ENCODE data around the gene TSC22D3.
A peak's percentile ranks its signal among the peaks of the same experiment; 100 is the strongest.
"Not testable (repeated sequence)": the region's sequence is repeated elsewhere in the genome, so short reads cannot be mapped to it uniquely, and the experiment has no call there.

TSC22D3 gene

GRCh38 chrX:107676559-107677378 lies 98.8 kb downstream of the TSC22D3 start:
- no peak for DNase-seq

GRCh38 chrX:107675823-107676555 lies 99.6 kb downstream of the TSC22D3 start:
- DNase-seq, result no peak

GRCh38 chrX:107675365-107675654 lies 100.3 kb downstream of the TSC22D3 start:
- no peak for DNase-seq

- DNase-seq, result no peak
These were observed 100.9 kb downstream of the TSC22D3 start for GRCh38 chrX:107674480-107675364.

GRCh38 chrX:107673933-107674479 lies 101.6 kb downstream of the TSC22D3 start:
- DNase-seq, result no peak

- DNase-seq, result no peak
These were observed 102.2 kb downstream of the TSC22D3 start for GRCh38 chrX:107673431-107673830.

GRCh38 chrX:107672955-107673378 lies 102.6 kb downstream of the TSC22D3 start:
- peak; percentile 11 for DNase-seq

GRCh38 chrX:107671256-107671655 lies 104.3 kb downstream of the TSC22D3 start:
- DNase-seq, result not testable (repeated sequence)

GRCh38 chrX:107669885-107670628 lies 105.5 kb downstream of the TSC22D3 start:
- DNase-seq, result no peak

GRCh38 chrX:107669261-107669660 lies 106.3 kb downstream of the TSC22D3 start:
- DNase-seq, result no peak

GRCh38 chrX:107668710-107669109 lies 106.9 kb downstream of the TSC22D3 start:
- not testable (repeated sequence) for DNase-seq

- DNase-seq, result no peak
These were observed 108.2 kb downstream of the TSC22D3 start for GRCh38 chrX:107667426-107667825.

GRCh38 chrX:107666931-107667330 lies 108.7 kb downstream of the TSC22D3 start:
- DNase-seq, result no peak

All from NCI-H1048 (cell line).